Right atrium auricular region (tissue), 2 donors: ENCODE data around the gene PHLDA2. TPM values are rescaled to one million over a fixed set of nuclear protein-coding genes. Genes with fewer than 3 reads are reported as not detected.

ENCODE experiments used
- DNase-seq: peaks from one replicate; pipeline ENCODE4 v3.0.0-alpha.2; 2019; ENCODE audit warnings: low spot score
- H3K27ac ChIP-seq, 2 donors: fragments of 200-600 bp; sonication (generic); 1 replicate in 1 of 2; 2 replicates in 1 of 2; pipeline ENCODE4 v1.5.1; 2016 to 2019
- H3K27me3 ChIP-seq, 2 donors: fragments of 200-600 bp; sonication (generic); one replicate each; pipeline versions ENCODE4 v1.5.1 to v1.6.0; 2017 to 2019
- H3K36me3 ChIP-seq: fragments of 200-600 bp; sonication (generic); one replicate; pipeline ENCODE4 v1.5.1; 2016
- H3K4me1 ChIP-seq, 2 donors: fragments of 200-600 bp; sonication (generic); one replicate each; pipeline versions ENCODE4 v1.5.1 to v1.6.0; 2017 to 2019
- H3K4me3 ChIP-seq, 2 donors: fragments of 200-600 bp; sonication (generic); 1 replicate in 1 of 2; 2 replicates in 1 of 2; pipeline ENCODE4 v1.5.1; 2017 to 2019; ENCODE audit warnings: mild to moderate bottlenecking in 1 of 2, moderate library complexity in 1 of 2
- H3K9me3 ChIP-seq, 2 donors: fragments of 200-600 bp; sonication (generic); one replicate each; pipeline ENCODE4 v1.5.1; 2019
- CTCF ChIP-seq, 2 donors: fragments of 200-600 bp; sonication (generic); IDR thresholded peaks; one replicate each; pipeline ENCODE4 v1.5.1; 2019; ENCODE audit warnings: antibody characterized with exemption in 2 of 2
- total RNA-seq, 2 donors: library from RNA; depleted of rRNA; stranded (reverse); fragments of >200 nt; gene quantifications; one replicate each; pipeline ENCODE4 v1.1.0, GENCODE V29; 2016

PHLDA2 gene
- total RNA-seq, 2 donors from 2014 or later, result 1.8 to 2.6 TPM

GRCh38 chr11:2929950-2930703 lies 907 bp upstream of the PHLDA2 start:
- Histone ChIP-seq H3K27me3 (peaks cover 0 to 6% of the 10 kb centered on the region in 2 donors), H3K4me1 (peaks cover 0 to 29% of the 10 kb centered on the region in 2 donors), H3K36me3 (no peaks in the 10 kb centered on the region), H3K9me3 (no peaks in the 10 kb centered on the region), H3K27ac (peak overlapping the region; percentile 29 to 52), H3K4me3 (peak overlapping the region; percentile 43 to 60)
- no peak for DNase-seq
- peak in 1 of 2 donors; percentile 26 for TF ChIP-seq CTCF (IDR thresholded peaks at IDR 0.05)

GRCh38 chr11:2929531-2929949 lies 320 bp upstream of the PHLDA2 start:
- Histone ChIP-seq H3K9me3 (no peaks in the 10 kb centered on the region), H3K36me3 (no peaks in the 10 kb centered on the region), H3K4me1 (peaks cover 0 to 32% of the 10 kb centered on the region in 2 donors), H3K4me3 (peak overlapping the region; percentile 43 to 60), H3K27me3 (peaks cover 0 to 6% of the 10 kb centered on the region in 2 donors), H3K27ac (peak overlapping the region; percentile 29 to 52)
- TF ChIP-seq CTCF (IDR thresholded peaks at IDR 0.05), result no peak
- no peak for DNase-seq

- Histone ChIP-seq H3K9me3 (no peaks in the 10 kb centered on the region), H3K4me3 (peak overlapping the region; percentile 43 to 60), H3K36me3 (no peaks in the 10 kb centered on the region), H3K4me1 (peaks cover 0 to 40% of the 10 kb centered on the region in 2 donors), H3K27me3 (peaks cover 0 to 6% of the 10 kb centered on the region in 2 donors), H3K27ac (no peak overlapping the region)
- no peak for TF ChIP-seq CTCF (IDR thresholded peaks at IDR 0.05)
- DNase-seq, result no peak
Measured at GRCh38 chr11:2927851-2928604, 1.2 kb downstream of the PHLDA2 start.

GRCh38 chr11:2927121-2927800 lies 2.0 kb downstream of the PHLDA2 start:
- H3K4me3 ChIP-seq, result no peak overlapping the region
- no peak for DNase-seq

More at GRCh38 chr11:2927121-2927800, 2.0 kb downstream of the PHLDA2 start:
- no peaks in the 10 kb centered on the region for H3K36me3 ChIP-seq
- H3K27ac ChIP-seq, result no peak overlapping the region
- H3K9me3 ChIP-seq, result no peaks in the 10 kb centered on the region
- TF ChIP-seq CTCF (IDR thresholded peaks at IDR 0.05), result no peak
- H3K27me3 ChIP-seq, result peaks cover 0 to 6% of the 10 kb centered on the region in 2 donors
- H3K4me1 ChIP-seq, result peaks cover 0 to 40% of the 10 kb centered on the region in 2 donors
